Neural cell (in vitro differentiated cells): Measurements from ENCODE around the gene ZDHHC12. TPM values are rescaled to one million over a fixed set of nuclear protein-coding genes. Genes with fewer than 3 reads are reported as not detected.

Source experiments
- H2AFZ ChIP-seq: fragments of 200-600, 300-800 bp; sonication (generic), shearing (Covaris generic); 2 replicates; pipeline ENCODE4 v1.6.0; 2014; ENCODE audit warnings: low read depth, mild to moderate bottlenecking, antibody characterized with exemption, low read length, moderate library complexity
- H3F3A ChIP-seq: fragments of 200-600 bp; shearing (Covaris generic); 2 replicates; pipeline ENCODE4 v1.6.1; 2016; ENCODE audit warnings: mild to moderate bottlenecking, moderate library complexity, mixed read lengths, antibody characterized with exemption, low read length; ENCODE audit not compliant: insufficient read depth, poor library complexity, severe bottlenecking
- H3K27ac ChIP-seq: fragments of 200-600, 300-800 bp; sonication (generic), shearing (Covaris generic); 2 replicates; pipeline ENCODE4 v1.5.1; 2014; ENCODE audit warnings: mild to moderate bottlenecking, low read length, moderate library complexity
- H3K27me3 ChIP-seq: fragments of 300-800, 200-600 bp; sonication (generic), shearing (Covaris generic); 2 replicates; pipeline ENCODE4 v1.6.0; 2014; ENCODE audit warnings: mild to moderate bottlenecking, low read depth, low read length, moderate library complexity; ENCODE audit not compliant: insufficient read depth
- H3K36me3 ChIP-seq: fragments of 300-800, 200-600 bp; sonication (generic), shearing (Covaris generic); 2 replicates; pipeline ENCODE4 v1.5.1; 2014; ENCODE audit warnings: mild to moderate bottlenecking, antibody characterized with exemption, low read length, moderate library complexity; ENCODE audit not compliant: insufficient read depth
- H3K4me2 ChIP-seq: fragments of 300-800, 200-600 bp; sonication (generic), shearing (Covaris generic); 2 replicates; pipeline ENCODE4 v1.6.0; 2014; ENCODE audit warnings: mild to moderate bottlenecking, low read length
- H3K4me3 ChIP-seq: fragments of 300-800, 200-600 bp; sonication (generic), shearing (Covaris generic); 2 replicates; pipeline ENCODE4 v1.5.1; 2014; ENCODE audit warnings: mild to moderate bottlenecking, low read length, moderate library complexity
- H3K79me2 ChIP-seq: fragments of 200-600 bp; shearing (Covaris generic); replicated peaks from 2 replicates; pipeline ENCODE4 v1.6.0; 2014; ENCODE audit warnings: mild to moderate bottlenecking, low read length, moderate library complexity; ENCODE audit not compliant: insufficient read depth
- H3K9ac ChIP-seq: fragments of 300-800, 200-600 bp; sonication (generic), shearing (Covaris generic); 2 replicates; pipeline ENCODE4 v1.6.1; 2016; ENCODE audit warnings: mild to moderate bottlenecking, low read length, mixed read lengths
- H3K9me2 ChIP-seq: fragments of 200-600 bp; shearing (Covaris generic); 2 replicates; pipeline ENCODE4 v1.6.1; 2016; ENCODE audit warnings: mild to moderate bottlenecking, low read length, mixed read lengths; ENCODE audit not compliant: insufficient read depth
- H3K9me3 ChIP-seq: fragments of 200-600, 300-800 bp; sonication (generic), shearing (Covaris generic); 2 replicates; pipeline ENCODE4 v1.6.1; 2016; ENCODE audit warnings: mild to moderate bottlenecking, mixed run types, low read length, moderate library complexity, mixed read lengths
- H4K20me1 ChIP-seq: fragments of 200-600 bp; shearing (Covaris generic); 2 replicates; pipeline ENCODE4 v1.6.1; 2016; ENCODE audit warnings: mild to moderate bottlenecking, mixed run types; ENCODE audit not compliant: insufficient read depth
- EP300 ChIP-seq: fragments of 450-650 bp; conservative IDR thresholded peaks from 2 replicates; pipeline ENCODE4 v1.6.1; 2014; ENCODE audit warnings: antibody characterized with exemption, mild to moderate bottlenecking, moderate library complexity; ENCODE audit not compliant: poor library complexity, severe bottlenecking
- EZH2 ChIP-seq: fragments of 200-600, 300-800 bp; shearing (Covaris generic), sonication (generic); IDR thresholded peaks from 2 replicates; pipeline ENCODE4 v1.6.1; 2014; ENCODE audit warnings: antibody characterized with exemption, low read length, borderline replicate concordance, mild to moderate bottlenecking; ENCODE audit not compliant: insufficient read depth, poor library complexity, severe bottlenecking
- MXI1 ChIP-seq: fragments of 450-650 bp; conservative IDR thresholded peaks from 2 replicates; pipeline ENCODE4 v1.6.1; 2014; ENCODE audit warnings: antibody characterized with exemption, mild to moderate bottlenecking; ENCODE audit not compliant: poor library complexity, severe bottlenecking
- POLR2AphosphoS5 ChIP-seq: IDR thresholded peaks from 2 replicates; pipeline ENCODE4 v1.6.1; 2012
- RAD21 ChIP-seq: fragments of 450-650 bp; conservative IDR thresholded peaks from 2 replicates; pipeline ENCODE4 v1.6.1; 2014; ENCODE audit warnings: antibody characterized with exemption, mild to moderate bottlenecking, moderate library complexity
- polyA plus RNA-seq: library from polyadenylated mRNA; depleted of rRNA; stranded (reverse); fragments of >200 nt; gene quantifications from 2 replicates; pipeline ENCODE4 v1.2.3, GENCODE V29; 2014
- TF ChIP-seq, protein P1 (sequence below): fragments of 450-650 bp; IDR thresholded peaks from 2 replicates; pipeline ENCODE4 v1.5.1; 2014; ENCODE audit warnings: antibody characterized with exemption, mild to moderate bottlenecking, moderate library complexity; ENCODE audit not compliant: poor library complexity, severe bottlenecking
- TF ChIP-seq, protein P2 (sequence below): IDR thresholded peaks from 2 replicates; pipeline ENCODE4 v1.6.1; 2012; ENCODE audit warnings: borderline replicate concordance

The ZDHHC12 gene
- polyA plus RNA-seq, 1 donor from 2014 or later = 0.09 TPM

DNA sequence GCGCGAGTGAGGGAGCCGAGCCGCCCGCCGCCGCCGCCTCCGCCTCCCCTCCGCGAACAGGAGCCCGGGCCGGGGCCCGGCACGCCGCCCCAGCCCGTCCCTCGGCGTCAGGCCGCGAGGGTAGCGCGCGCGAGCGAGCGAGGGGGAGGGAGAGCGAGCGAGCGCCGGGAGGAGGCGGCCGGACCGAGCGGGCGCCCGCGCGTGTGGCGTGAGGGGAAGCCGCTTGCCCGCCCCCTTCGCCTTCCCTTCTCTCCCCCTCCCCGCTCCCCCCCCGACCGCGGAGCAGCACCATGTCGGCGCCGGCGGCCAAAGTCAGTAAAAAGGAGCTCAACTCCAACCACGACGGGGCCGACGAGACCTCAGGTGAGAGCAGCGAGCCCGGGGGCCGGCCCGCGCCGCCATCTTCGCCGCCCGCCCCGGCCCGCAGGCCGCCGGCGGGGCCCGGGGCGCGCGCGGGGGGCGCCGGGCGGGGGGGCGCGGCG lies 34.6 kb downstream of the ZDHHC12 start:
- peaks cover 4% of the 10 kb centered on the region for H4K20me1 ChIP-seq
- H3K4me3 ChIP-seq = peak overlapping the region; percentile 66
- peak overlapping the region; percentile 89 for H3K9ac ChIP-seq
- H3K9me2 ChIP-seq = no peaks in the 10 kb centered on the region
- H3K27ac ChIP-seq = peak overlapping the region; percentile 81
- TF ChIP-seq RAD21 (no peak), MXI1 (peak; percentile 31)
- TF ChIP-seq, protein P1, sequence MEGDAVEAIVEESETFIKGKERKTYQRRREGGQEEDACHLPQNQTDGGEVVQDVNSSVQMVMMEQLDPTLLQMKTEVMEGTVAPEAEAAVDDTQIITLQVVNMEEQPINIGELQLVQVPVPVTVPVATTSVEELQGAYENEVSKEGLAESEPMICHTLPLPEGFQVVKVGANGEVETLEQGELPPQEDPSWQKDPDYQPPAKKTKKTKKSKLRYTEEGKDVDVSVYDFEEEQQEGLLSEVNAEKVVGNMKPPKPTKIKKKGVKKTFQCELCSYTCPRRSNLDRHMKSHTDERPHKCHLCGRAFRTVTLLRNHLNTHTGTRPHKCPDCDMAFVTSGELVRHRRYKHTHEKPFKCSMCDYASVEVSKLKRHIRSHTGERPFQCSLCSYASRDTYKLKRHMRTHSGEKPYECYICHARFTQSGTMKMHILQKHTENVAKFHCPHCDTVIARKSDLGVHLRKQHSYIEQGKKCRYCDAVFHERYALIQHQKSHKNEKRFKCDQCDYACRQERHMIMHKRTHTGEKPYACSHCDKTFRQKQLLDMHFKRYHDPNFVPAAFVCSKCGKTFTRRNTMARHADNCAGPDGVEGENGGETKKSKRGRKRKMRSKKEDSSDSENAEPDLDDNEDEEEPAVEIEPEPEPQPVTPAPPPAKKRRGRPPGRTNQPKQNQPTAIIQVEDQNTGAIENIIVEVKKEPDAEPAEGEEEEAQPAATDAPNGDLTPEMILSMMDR = no peak
- no peaks in the 10 kb centered on the region for H3K9me3 ChIP-seq
- no peaks in the 10 kb centered on the region for H3F3A ChIP-seq
- no peaks in the 10 kb centered on the region for H3K27me3 ChIP-seq
- H3K4me2 ChIP-seq = no peak overlapping the region
- peaks cover 35% of the 10 kb centered on the region for H3K79me2 ChIP-seq
- H3K36me3 ChIP-seq = peaks cover 8% of the 10 kb centered on the region
- H2AFZ ChIP-seq = no peak overlapping the region

DNA sequence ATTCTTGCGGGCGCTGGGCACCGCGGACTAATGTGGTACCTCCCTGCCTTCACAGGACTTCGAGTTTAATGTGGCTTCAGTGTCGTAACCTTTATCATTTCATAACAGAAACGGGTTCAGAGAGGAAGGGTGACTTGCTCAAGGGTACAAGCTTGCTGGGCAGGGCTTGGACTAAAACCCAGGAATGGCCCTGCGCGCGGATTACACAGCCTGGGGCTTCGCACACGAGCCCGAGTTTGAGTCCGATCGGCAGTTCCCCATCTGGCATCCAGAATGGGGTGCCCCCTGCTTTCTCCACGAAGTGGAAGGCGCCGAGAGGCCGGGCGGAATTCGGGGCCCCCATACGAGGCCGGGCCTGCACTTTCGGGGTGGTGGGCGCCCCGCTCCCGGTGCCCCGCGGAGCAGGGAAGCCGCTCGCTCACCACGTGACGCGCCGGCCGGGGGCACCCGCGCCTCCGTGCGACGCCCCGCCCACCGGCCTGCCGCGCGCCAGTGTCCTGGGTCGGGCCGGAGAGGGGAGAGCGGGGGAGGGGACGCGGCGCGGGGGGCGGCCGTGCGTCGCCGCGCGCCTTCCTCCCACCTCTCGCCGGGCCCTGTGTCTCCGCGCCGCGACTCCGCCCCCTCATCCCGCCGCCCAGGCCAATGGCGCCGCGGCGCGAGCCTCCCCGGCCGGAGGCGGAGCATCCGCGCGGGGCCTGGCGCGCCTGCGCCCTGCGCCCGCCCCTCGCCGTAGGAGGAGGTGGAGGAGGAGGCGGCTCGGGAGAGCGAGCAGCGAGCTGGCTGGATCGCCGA lies 35.2 kb downstream of the ZDHHC12 start, which contains the start of gene SET:
Gene SET (plus strand): TSS at position 722 of the 792 bp plus-strand sequence. CDS start 361 bp downstream, outside the sequence.
- Histone ChIP-seq H3K9me2 (no peaks in the 10 kb centered on the region), H3K79me2 (peaks cover 35% of the 10 kb centered on the region), H3K27ac (peak within 1 kb of the TSS; percentile 85), H3K9ac (peak within 1 kb of the TSS; percentile 91), H3K9me3 (no peaks in the 10 kb centered on the region), H3K36me3 (peaks cover 6% of the 10 kb centered on the region), H3F3A (no peaks in the 10 kb centered on the region), H3K4me2 (peak within 1 kb of the TSS; percentile 60), H3K4me3 (peak within 1 kb of the TSS; percentile 81), H4K20me1 (peaks cover 4% of the 10 kb centered on the region), H3K27me3 (no peaks in the 10 kb centered on the region), H2AFZ (peak within 1 kb of the TSS; percentile 56)
- TF ChIP-seq POLR2AphosphoS5 (peak; percentile 93), EP300 (peak; percentile 51), MXI1 (peak; percentile 79), EZH2 (no peak)
- TF ChIP-seq, protein P2, sequence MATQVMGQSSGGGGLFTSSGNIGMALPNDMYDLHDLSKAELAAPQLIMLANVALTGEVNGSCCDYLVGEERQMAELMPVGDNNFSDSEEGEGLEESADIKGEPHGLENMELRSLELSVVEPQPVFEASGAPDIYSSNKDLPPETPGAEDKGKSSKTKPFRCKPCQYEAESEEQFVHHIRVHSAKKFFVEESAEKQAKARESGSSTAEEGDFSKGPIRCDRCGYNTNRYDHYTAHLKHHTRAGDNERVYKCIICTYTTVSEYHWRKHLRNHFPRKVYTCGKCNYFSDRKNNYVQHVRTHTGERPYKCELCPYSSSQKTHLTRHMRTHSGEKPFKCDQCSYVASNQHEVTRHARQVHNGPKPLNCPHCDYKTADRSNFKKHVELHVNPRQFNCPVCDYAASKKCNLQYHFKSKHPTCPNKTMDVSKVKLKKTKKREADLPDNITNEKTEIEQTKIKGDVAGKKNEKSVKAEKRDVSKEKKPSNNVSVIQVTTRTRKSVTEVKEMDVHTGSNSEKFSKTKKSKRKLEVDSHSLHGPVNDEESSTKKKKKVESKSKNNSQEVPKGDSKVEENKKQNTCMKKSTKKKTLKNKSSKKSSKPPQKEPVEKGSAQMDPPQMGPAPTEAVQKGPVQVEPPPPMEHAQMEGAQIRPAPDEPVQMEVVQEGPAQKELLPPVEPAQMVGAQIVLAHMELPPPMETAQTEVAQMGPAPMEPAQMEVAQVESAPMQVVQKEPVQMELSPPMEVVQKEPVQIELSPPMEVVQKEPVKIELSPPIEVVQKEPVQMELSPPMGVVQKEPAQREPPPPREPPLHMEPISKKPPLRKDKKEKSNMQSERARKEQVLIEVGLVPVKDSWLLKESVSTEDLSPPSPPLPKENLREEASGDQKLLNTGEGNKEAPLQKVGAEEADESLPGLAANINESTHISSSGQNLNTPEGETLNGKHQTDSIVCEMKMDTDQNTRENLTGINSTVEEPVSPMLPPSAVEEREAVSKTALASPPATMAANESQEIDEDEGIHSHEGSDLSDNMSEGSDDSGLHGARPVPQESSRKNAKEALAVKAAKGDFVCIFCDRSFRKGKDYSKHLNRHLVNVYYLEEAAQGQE = no peak
